Measurements from ENCODE around the gene EID3. TPM values are rescaled to one million over a fixed set of nuclear protein-coding genes. Genes with fewer than 3 reads are reported as not detected.
"Not testable (repeated sequence)": the region's sequence is repeated elsewhere in the genome, so short reads cannot be mapped to it uniquely, and the experiment has no call there.

The EID3 gene
- total RNA-seq (2014; rRNA removed; shearing (Covaris generic)), result 19.0 and 21.1 TPM in 2 replicates
- polyA plus RNA-seq (2014; cell fraction: nucleus; rRNA removed), result 31.4 and 42.3 TPM in 2 replicates

DNA sequence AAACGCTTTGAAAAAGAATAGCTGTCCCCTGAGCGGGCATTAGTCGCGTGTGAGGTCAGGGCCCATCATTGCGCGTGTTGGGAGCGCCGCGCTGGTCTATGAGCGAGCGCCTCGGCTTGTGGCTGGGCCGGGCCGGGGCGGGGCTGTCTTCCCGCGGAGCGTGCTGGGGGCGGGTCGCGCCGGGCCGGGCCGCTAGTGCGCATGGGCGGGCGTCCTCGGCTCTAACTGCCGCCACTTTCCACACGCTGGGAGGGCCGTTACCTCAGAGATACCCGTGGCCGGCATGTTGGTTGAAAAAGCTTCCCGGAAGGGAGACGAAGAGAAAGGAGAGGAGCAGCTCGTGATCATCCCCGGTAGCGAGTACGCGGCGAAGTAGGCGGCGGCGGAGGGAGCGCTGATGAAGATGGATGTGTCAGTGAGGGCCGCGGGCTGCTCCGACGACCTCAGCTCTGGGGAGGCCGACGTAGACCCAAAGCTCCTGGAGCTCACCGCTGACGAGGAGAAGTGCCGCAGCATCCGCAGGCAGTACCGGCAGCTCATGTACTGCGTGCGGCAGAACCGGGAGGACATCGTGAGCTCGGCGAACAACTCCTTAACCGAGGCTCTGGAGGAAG is at the start of gene EID3:
Gene EID3 (plus strand): TSS at position 202 of the 614 bp plus-strand sequence. CDS start 196 bp downstream, at position 398.
- peak; percentile 81 for DNase-seq (ENCODE audit: extremely low read depth, low read depth)

DNA sequence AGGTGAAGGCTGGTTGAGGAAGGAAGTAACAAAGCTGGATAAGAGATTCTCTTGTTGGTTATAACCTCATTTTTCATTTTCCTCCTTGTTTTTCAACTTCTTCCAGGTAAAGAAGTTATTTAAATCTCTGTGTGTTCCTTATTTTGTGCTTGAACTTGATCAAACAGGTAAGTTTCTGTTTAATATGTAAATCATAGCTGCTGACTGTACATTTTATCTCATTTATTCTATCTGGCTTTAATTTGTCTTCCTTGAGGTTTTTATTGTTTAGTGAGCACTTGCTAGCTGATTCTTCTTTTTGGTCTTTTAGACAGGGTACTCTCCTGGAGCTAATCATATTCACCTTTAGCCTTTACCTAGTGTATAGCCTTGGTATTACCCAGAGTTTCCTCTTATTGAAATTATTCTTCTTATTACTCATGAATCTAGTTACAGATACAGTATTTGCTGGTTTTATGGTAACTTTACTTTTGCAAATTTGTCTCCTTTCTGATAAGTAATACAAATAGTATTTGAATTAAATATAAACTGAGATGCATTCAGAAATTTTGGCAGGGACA is 45.5 kb upstream of the EID3 start:
- DNase-seq (ENCODE audit: extremely low read depth, low read depth), result no peak

GRCh38 chr12:104258476-104259067 is 45.0 kb upstream of the EID3 start:
- DNase-seq (ENCODE audit: extremely low read depth, low read depth), result no peak

GRCh38 chr12:104263026-104263425 is 40.5 kb upstream of the EID3 start:
- no peak for DNase-seq (ENCODE audit: extremely low read depth, low read depth)

GRCh38 chr12:104263580-104264358 is 39.8 kb upstream of the EID3 start:
- no peak for DNase-seq (ENCODE audit: extremely low read depth, low read depth)

- not testable (repeated sequence) for DNase-seq (ENCODE audit: extremely low read depth, low read depth)
Observed at GRCh38 chr12:104265436-104265835, 38.1 kb upstream of the EID3 start.

GRCh38 chr12:104272938-104273337 is 30.6 kb upstream of the EID3 start:
- DNase-seq (ENCODE audit: extremely low read depth, low read depth), result no peak

GRCh38 chr12:104273503-104273902 is 30.0 kb upstream of the EID3 start:
- no peak for DNase-seq (ENCODE audit: extremely low read depth, low read depth)

GRCh38 chr12:104274811-104275210 is 28.7 kb upstream of the EID3 start:
- no peak for DNase-seq (ENCODE audit: extremely low read depth, low read depth)

GRCh38 chr12:104275689-104276088 is 27.9 kb upstream of the EID3 start:
- no peak for DNase-seq (ENCODE audit: extremely low read depth, low read depth)

GRCh38 chr12:104276273-104277131 is 27.0 kb upstream of the EID3 start:
- DNase-seq (ENCODE audit: extremely low read depth, low read depth), result no peak

DNA sequence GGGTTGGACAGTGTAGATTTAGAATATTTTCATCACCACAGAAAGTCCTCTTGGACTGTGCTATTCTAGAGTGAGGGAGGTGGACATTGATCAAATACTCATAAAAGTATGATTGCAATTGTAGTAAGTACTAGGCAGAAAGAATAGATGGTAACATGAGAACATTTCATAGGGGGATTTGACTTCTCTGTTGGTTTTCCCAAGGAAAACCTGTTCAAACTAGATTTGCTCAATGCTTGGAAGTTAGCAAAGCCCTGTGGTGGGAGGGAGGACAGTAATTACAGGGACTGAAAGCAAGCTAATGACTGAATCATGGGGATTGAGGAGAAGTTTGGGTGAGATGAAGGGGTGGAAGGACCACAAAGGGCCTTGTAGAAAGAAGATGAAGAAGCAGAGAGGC is 24.4 kb upstream of the EID3 start:
- no peak for DNase-seq (ENCODE audit: extremely low read depth, low read depth)

GRCh38 chr12:104280111-104280510 is 23.4 kb upstream of the EID3 start:
- no peak for DNase-seq (ENCODE audit: extremely low read depth, low read depth)

GRCh38 chr12:104280717-104281458 is 22.7 kb upstream of the EID3 start:
- no peak for DNase-seq (ENCODE audit: extremely low read depth, low read depth)

DNA sequence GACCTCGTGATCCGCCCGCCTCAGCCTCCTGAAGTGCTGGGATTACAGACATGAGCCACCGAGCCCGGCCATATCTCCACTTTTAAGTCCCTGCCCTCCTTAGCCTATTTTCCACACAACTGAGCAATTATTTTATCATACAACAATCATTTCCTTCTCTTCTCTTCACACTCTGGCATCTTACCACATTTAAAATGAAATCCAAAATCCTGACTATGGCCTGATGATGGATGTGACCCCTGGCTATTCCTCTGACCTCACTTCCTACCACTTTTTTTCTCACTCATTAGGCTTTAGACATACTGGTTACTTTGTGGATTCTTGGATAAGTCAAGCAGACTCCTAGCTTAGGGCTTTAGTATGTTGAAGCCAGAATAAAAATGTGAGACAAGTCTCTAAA is 21.9 kb upstream of the EID3 start:
- DNase-seq (ENCODE audit: extremely low read depth, low read depth), result no peak

GRCh38 chr12:104282109-104282508 is 21.4 kb upstream of the EID3 start:
- DNase-seq (ENCODE audit: extremely low read depth, low read depth), result no peak

DNA sequence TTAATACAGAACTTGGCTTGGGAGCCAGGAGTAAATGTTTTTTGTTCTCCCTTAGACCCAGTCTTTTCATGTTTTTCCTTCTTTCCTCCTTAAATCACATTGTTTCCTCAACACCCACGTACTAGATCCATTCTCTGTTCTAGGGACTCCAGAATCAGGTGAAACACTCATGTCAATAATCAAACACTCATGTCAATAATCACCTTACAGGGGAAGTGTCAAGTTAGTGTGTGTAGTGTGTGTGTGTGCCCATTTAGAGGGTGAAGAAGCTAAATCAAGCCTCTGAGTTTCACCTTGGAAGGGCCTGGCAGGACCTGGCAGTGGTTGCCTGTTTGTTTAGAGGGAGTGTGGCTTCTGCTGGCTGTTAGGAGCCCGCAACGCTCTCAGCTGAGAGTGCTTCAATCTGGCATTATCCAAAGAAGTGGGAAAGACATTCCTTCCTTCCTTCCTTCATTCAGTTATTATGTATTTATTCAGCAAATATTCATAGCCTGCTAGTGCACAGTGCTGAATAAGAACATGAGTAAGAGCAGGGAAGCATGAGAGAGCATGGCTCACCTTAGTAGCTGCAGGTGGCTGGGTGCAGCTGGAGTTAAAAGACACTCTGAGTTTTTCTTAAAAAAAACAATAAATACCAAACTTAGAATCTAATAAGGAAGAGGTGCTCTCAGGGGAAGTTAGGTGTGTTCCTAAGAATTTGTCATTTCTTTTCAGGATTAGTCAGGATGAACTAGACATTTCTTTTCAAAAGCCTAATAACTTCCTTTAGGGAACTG is 17.6 kb upstream of the EID3 start:
- no peak for DNase-seq (ENCODE audit: extremely low read depth, low read depth)

DNA sequence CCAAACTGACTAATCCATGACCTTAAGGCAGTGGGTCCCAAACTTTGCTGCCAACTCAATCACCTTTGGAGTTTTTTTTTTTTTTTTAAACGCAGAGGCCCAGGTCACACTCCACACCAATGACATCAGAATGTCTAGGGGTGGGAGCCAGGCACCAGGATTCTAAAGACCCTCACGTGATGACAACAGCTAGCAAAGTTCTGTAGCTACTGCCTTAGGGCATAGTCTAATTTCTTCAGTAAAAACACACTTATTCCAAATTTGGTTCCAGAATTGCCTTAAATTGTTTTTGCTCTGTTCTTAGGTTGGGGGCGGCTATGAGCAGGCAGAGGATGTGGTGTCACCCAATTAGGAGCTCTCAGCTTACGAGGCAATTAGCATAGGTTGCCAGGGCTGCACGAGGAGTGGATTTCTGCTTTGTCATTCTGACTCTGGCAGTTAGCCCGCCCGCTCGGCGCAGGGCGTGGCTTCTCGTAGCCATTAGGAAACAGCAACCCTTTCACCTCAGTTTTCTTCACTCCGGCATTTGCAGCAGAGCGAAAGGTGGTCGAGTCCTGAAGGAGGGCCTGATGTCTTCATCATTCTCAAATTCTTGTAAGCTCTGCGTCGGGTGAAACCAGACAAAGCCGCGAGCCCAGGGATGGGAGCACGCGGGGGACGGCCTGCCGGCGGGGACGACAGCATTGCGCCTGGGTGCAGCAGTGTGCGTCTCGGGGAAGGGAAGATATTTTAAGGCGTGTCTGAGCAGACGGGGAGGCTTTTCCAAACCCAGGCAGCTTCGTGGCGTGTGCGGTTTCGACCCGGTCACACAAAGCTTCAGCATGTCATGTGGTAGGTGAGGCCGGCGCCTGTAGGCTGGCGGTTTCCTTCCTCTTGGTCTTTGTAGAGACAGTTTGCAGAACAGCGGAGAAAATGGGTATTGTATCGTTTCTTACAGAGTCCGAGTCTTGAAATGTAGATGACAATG is 16.7 kb upstream of the EID3 start:
- DNase-seq (ENCODE audit: extremely low read depth, low read depth), result peak; percentile 98

Data from NCI-H460 (cell line).